Astrocyte of the cerebellum (primary cell): ENCODE results near the gene MRPS34.

Experiments used
- DNase-seq: peaks from one replicate; pipeline ENCODE4 v3.0.0-alpha.2; 2011; ENCODE audit warnings: low read depth
- H3K4me3 ChIP-seq: 2 replicates; pipeline ENCODE4 v1.5.1; 2011; ENCODE audit warnings: mild to moderate bottlenecking, low read depth, low read length, moderate library complexity
- CTCF ChIP-seq: IDR thresholded peaks from 2 replicates; pipeline ENCODE4 v1.5.1; 2012; ENCODE audit warnings: low read length, low read depth, moderate library complexity, mild to moderate bottlenecking; ENCODE audit errors: missing control alignments
- in situ Hi-C: cut with HindIII; loops from 2 replicates; pipeline ENCODE4 v1.10.0; 2017; ENCODE audit warnings: low sequenced_read_pairs

MRPS34 gene

DNA sequence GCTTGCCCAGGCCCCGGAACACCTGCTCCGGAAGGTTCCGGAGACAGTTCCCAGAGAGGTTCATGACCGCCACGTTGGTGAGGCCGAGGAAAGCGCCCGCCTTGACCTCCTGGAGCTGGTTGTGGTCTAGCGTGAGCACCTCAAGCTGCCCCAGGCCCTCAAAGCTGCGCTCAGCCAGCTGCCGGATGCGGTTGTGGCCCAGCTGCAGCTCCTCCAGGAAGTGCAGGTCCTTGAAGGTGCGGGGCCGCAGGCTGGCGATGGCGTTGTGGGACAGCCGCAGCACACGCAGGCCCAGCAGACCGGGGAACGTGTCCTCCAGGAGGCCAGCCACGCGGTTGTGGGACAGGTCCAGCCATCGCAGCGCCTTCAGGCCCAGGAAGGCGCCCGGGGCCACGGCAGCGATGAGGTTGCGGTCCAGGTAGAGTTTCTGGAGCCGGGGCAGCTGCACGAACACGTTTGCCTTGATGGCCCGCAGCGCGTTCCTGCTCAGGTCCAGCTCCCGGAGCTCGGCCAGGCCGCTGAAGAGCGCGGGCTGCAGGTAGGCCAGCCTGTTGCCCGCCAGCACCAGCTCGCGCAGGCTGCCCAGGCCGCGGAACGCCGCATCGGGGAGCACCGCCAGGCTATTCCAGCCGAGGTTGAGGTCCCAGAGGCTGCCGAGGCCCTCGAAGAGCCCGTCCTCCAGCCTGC is 18.5 kb upstream of the MRPS34 start:
- TF ChIP-seq CTCF: no peak
- no peak for DNase-seq
- in situ Hi-C loops: no loop called here
- no peak overlapping the region for H3K4me3 ChIP-seq

GRCh38 chr16:1790611-1791255 is 17.8 kb upstream of the MRPS34 start:
- DNase-seq: no peak
- TF ChIP-seq CTCF: no peak
- no peak overlapping the region for H3K4me3 ChIP-seq
- in situ Hi-C loops: no loop called here

- no peak overlapping the region for H3K4me3 ChIP-seq
- DNase-seq: no peak
- in situ Hi-C loops: no loop called here
- TF ChIP-seq CTCF: no peak
Measured at GRCh38 chr16:1790261-1790610, 17.3 kb upstream of the MRPS34 start.

- DNase-seq: no peak
- TF ChIP-seq CTCF: no peak
- in situ Hi-C loops: no loop called here
- H3K4me3 ChIP-seq: no peak overlapping the region
Measured at GRCh38 chr16:1789643-1790045, 16.7 kb upstream of the MRPS34 start.

- in situ Hi-C loops: no loop called here
- TF ChIP-seq CTCF: no peak
- H3K4me3 ChIP-seq: no peak overlapping the region
- DNase-seq: no peak
Measured at GRCh38 chr16:1788708-1789100, 15.8 kb upstream of the MRPS34 start.

GRCh38 chr16:1788095-1788707 is 15.3 kb upstream of the MRPS34 start:
- no peak for DNase-seq
- TF ChIP-seq CTCF: no peak
- H3K4me3 ChIP-seq: no peak overlapping the region
- in situ Hi-C loops: no loop called here
